D721Med (cell line): ENCODE measurements around the gene TUG1.

ENCODE experiments used
- DNase-seq: peaks from one replicate; pipeline ENCODE4 v3.0.0; 2011; ENCODE audit warnings: low spot score; ENCODE audit not compliant: insufficient read length
- FAIRE-seq: peaks from 2 replicates; lab custom pipeline; 2011; peaks lifted over from hg19 to GRCh38; lab: Jason Lieb, UNC
- CTCF ChIP-seq: IDR thresholded peaks from 2 replicates; pipeline ENCODE4 v1.5.1; 2012; ENCODE audit warnings: mild to moderate bottlenecking, control low read depth; ENCODE audit not compliant: insufficient read depth; ENCODE audit errors: missing control alignments

Gene TUG1

DNA sequence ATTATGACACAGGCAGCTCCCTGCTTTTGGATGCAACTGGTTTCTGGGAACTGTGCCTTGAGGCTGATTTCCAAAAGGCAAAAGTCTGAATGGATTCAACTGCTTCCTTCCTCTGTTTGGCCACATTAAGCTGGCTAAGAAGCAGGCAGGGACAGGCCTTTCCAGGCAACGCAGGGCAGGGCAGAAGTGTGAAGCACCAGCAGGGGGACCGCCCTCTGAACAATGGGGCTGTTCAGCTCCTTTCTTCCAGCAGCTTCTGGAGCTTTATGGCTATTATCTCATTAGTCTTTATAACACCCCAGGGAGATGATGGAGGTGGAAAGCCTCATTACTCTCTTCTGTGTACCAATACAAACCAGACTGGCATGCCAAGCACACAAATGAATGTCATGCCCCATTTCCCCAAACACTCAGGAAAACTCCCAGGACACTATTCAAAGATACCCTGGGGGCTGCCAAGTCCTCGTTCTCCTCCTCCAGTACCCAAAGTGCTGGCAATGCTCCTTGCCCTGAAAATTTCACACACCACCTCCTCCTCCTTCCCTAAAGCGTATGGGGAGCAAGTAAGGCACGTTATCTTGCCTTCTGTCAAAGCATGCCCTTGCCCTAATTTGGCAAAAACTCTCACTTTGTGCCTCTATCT, 21.8 kb upstream of the TUG1 start:
- no peak for DNase-seq
- peak; percentile 43 for TF ChIP-seq CTCF
- FAIRE-seq, result no peak

DNA sequence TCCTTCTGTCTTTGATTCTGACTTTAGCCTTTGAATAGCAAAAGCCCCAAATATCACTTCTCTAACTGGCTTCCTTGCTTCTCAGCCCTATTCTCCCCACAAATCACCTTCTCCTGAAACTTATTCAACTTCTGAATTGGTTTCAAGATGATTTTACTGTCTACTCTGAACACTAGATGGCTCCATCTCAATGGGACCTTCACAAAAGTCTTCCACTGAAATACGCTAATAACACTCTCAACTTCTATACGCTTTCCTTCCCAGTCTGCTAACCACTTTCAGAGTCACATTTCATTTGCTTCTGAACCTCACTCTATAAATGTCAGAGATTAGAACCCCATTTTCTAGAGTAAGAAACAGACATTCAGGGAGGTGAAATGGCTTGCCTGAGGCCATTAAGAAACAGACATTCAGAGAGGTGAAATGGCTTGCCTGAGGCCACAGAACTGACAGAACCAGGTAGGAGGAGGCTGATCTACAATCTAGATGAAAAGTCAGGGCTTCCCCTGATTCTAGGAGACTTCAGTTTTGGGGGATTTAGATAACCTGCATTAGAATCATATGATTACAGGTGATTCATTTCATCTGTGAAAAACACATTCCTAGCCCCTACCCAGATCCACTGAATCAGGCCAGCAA, 21.1 kb upstream of the TUG1 start:
- FAIRE-seq (no peak), DNase-seq (no peak)
- peak; percentile 48 for TF ChIP-seq CTCF

DNA sequence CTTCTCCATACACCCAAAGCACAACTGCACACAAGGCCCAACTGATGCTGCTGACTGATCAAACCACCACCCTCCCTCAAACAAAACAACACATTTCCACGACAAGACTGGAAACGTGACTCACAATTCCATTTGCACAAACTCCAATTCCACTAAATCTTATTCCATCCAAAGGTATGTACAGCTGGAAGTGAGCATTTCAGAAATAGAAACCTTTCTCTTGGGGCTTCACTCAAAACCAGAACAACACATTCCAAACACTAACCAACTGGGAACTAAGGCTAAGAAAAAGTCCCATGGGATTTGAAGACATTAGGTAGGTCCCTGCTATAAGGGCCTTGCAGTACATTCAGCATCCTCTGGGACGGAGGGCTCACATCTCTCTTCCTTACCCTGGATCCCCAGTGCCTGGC, 20.1 kb upstream of the TUG1 start:
- FAIRE-seq (no peak), DNase-seq (no peak)
- no peak for TF ChIP-seq CTCF

GRCh38 chr22:30949934-30950660, 19.0 kb upstream of the TUG1 start:
- DNase-seq (no peak), FAIRE-seq (no peak)
- no peak for TF ChIP-seq CTCF

DNA sequence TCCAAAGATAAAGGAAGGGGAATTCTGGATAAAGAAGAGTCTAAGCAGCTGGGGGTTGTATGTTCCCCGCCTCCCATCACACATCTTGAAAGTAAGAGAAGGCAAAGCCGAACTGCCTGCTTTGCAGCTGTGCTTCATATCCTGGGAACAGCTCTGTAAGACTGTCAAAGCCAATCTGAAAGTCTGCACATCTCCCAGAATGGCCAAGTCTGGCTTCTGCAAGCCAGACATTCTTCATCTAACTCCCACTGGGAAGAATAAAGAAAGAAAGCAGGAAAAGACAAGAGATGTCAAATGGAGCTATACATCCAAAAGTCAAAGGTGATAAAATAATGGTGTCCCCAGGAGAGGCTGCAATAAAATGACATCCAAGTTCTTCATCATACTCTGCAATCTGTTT, 15.9 kb upstream of the TUG1 start:
- DNase-seq, result no peak
- FAIRE-seq, result no peak

DNA sequence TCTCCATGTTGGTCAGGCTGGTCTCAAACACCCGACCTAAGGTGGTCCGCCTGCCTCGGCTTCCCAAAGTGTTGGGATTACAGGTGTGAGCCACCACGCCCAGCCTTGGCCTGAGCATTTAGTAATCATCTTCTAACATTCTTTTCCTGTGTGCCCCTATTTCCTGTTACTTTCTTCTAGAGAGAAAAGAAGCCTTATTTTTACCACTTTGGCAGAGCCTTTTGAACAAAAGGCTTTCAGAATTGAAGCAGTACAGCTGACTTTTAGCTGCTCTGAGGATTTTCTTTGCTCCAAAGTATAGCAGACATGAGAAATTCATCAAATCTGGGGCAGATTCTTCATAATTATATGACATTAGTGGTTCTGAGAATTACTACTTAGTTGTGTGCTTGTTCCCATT, 13.9 kb upstream of the TUG1 start:
- DNase-seq (no peak), FAIRE-seq (no peak)
- TF ChIP-seq CTCF, result no peak

More for the DNA sequence above, 15.9 kb upstream of the TUG1 start:
- no peak for TF ChIP-seq CTCF
